A673 (cell line): ENCODE measurements around the gene CLRN2. TPM values are rescaled to one million over a fixed set of nuclear protein-coding genes. Genes with fewer than 3 reads are reported as not detected.

Experiments
- BruUV-seq: library from RNA; stranded (reverse); fragments of 400-500 nt; replicated peaks from 2 replicates; lab custom pipeline; 2021; lab: Mats Ljungman, UMichigan
- CTCF ChIA-PET: fragments of 300-600 bp; sonication (Branson Sonifier 250); formaldehyde crosslinking; loops from one replicate; lab custom pipeline; 2022; ENCODE audit warnings: antibody characterized with exemption; lab: Charles Lee
- POLR2A ChIA-PET: fragments of 300-600 bp; sonication (Branson Sonifier 250); formaldehyde crosslinking; loops from one replicate; lab custom pipeline; 2022; ENCODE audit warnings: antibody characterized with exemption; ENCODE audit not compliant: low non-redundant PET; lab: Charles Lee
- DNase-seq: peaks from one replicate; pipeline ENCODE4 v3.0.0-alpha.2; 2015; ENCODE audit warnings: low spot score
- H3K27ac ChIP-seq: fragments of 200-600 bp; sonication (generic); 2 replicates; pipeline ENCODE4 v1.5.1; 2016; ENCODE audit warnings: mixed run types, low read depth, mild to moderate bottlenecking, mixed read lengths, antibody characterized with exemption, low read length; ENCODE audit not compliant: poor library complexity, severe bottlenecking
- H3K27me3 ChIP-seq: fragments of 200-600 bp; sonication (generic); replicated peaks from 2 replicates; pipeline ENCODE4 v1.6.1; 2017; ENCODE audit warnings: mixed run types, low read depth, mild to moderate bottlenecking, mixed read lengths, antibody characterized with exemption, low read length; ENCODE audit not compliant: insufficient read depth, poor library complexity
- H3K36me3 ChIP-seq: fragments of 200-600 bp; sonication (generic); 2 replicates; pipeline ENCODE4 v1.6.1; 2016; ENCODE audit warnings: mixed run types, mild to moderate bottlenecking, mixed read lengths, antibody characterized with exemption, low read length; ENCODE audit not compliant: insufficient read depth, poor library complexity, severe bottlenecking
- H3K4me1 ChIP-seq: fragments of 200-600 bp; sonication (generic); 2 replicates; pipeline ENCODE4 v1.6.1; 2017; ENCODE audit warnings: mixed run types, mild to moderate bottlenecking, mixed read lengths, antibody characterized with exemption, low read length; ENCODE audit not compliant: insufficient read depth, poor library complexity, severe bottlenecking
- H3K4me3 ChIP-seq: fragments of 200-600 bp; sonication (generic); 2 replicates; pipeline ENCODE4 v1.5.1; 2016; ENCODE audit warnings: low read depth, mixed run types, mild to moderate bottlenecking, mixed read lengths, low read length; ENCODE audit not compliant: poor library complexity, severe bottlenecking
- H3K9me3 ChIP-seq: fragments of 200-600 bp; sonication (generic); 2 replicates; pipeline ENCODE4 v1.6.1; 2016; ENCODE audit warnings: mixed run types, low read depth, mild to moderate bottlenecking, mixed read lengths, antibody characterized with exemption, low read length; ENCODE audit not compliant: poor library complexity, severe bottlenecking
- CTCF ChIP-seq: fragments of 300-800, 200-600 bp; sonication (generic); conservative IDR thresholded peaks from 2 replicates; pipeline ENCODE4 v1.5.1; 2017; ENCODE audit warnings: low read depth, mild to moderate bottlenecking, antibody characterized with exemption, low read length, moderate library complexity, mixed read lengths
- EZH2 ChIP-seq: fragments of 200-600 bp; sonication (generic); IDR thresholded peaks from 2 replicates; pipeline ENCODE4 v1.6.1; 2017; ENCODE audit warnings: borderline replicate concordance, low read depth, mild to moderate bottlenecking, mixed read lengths, antibody characterized with exemption, low read length; ENCODE audit not compliant: poor library complexity, severe bottlenecking
- intact Hi-C: fragments of 100-400 bp; cut with micrococcal nuclease; formaldehyde crosslinking; loops from one replicate; pipeline ENCODE4 v1.10.0; 2022; ENCODE audit not compliant: unreplicated experiment
- total RNA-seq: library from RNA; stranded (reverse); gene quantifications from 2 replicates; pipeline ENCODE4 v1.2.3, GENCODE V29; 2021

CLRN2 gene
- total RNA-seq, 1 experiment from 2014 or later, result not detected

GRCh38 chr4:17521595-17521994, 6.6 kb downstream of the CLRN2 start:
- CTCF ChIA-PET, result no interaction called here
- POLR2A ChIA-PET, result no interaction called here
- TF ChIP-seq EZH2 (no peak), CTCF (no peak)
- Histone ChIP-seq H3K9me3 (no peaks in the 10 kb centered on the region), H3K36me3 (no peaks in the 10 kb centered on the region), H3K27ac (no peak overlapping the region), H3K4me3 (no peak overlapping the region), H3K4me1 (no peaks in the 10 kb centered on the region), H3K27me3 (peaks cover 3% of the 10 kb centered on the region)
- DNase-seq, result no peak
- intact Hi-C loops, result no loop called here
- BruUV-seq, result no TSS peak

GRCh38 chr4:17523662-17524061, 8.7 kb downstream of the CLRN2 start:
- BruUV-seq, result no TSS peak
- Histone ChIP-seq H3K9me3 (no peaks in the 10 kb centered on the region), H3K36me3 (no peaks in the 10 kb centered on the region), H3K4me1 (no peaks in the 10 kb centered on the region), H3K27ac (no peak overlapping the region), H3K4me3 (no peak overlapping the region), H3K27me3 (peaks cover 3% of the 10 kb centered on the region)
- no peak for DNase-seq
- intact Hi-C loops, result no loop called here
- POLR2A ChIA-PET, result no interaction called here
- TF ChIP-seq EZH2 (no peak), CTCF (no peak)
- CTCF ChIA-PET, result no interaction called here

- intact Hi-C loops, result no loop called here
- H3K9me3 ChIP-seq, result no peaks in the 10 kb centered on the region
Measured at GRCh38 chr4:17526695-17527477, 11.9 kb downstream of the CLRN2 start.

More at GRCh38 chr4:17526695-17527477, 11.9 kb downstream of the CLRN2 start:
- no TSS peak for BruUV-seq
- Histone ChIP-seq H3K4me1 (no peaks in the 10 kb centered on the region), H3K27me3 (peaks cover 3% of the 10 kb centered on the region), H3K27ac (no peak overlapping the region), H3K4me3 (no peak overlapping the region), H3K36me3 (no peaks in the 10 kb centered on the region)
- DNase-seq, result no peak
- TF ChIP-seq EZH2 (no peak), CTCF (no peak)
- ChIA-PET POLR2A (no interaction called here), CTCF (no interaction called here)
